ENCODE measurements around the gene ARMH4.

The ARMH4 gene

GRCh38 chr14:57998766-57999165 is 153.2 kb downstream of the ARMH4 start:
- ATAC-seq (replicated peaks): no peak
- Mint-ChIP-seq H3K36me3 (no peaks in the 10 kb centered on the region), H3K4me1 (no peaks in the 10 kb centered on the region), H3K4me3 (no peak overlapping the region), H3K27me3 (no peaks in the 10 kb centered on the region), H3K9me3 (no peaks in the 10 kb centered on the region), H3K27ac (no peak overlapping the region)
- no peak for DNase-seq

- ATAC-seq (replicated peaks): peak in 1 of 2 donors; percentile 12
- no peaks in the 10 kb centered on the region for H3K36me3 Mint-ChIP-seq
- H3K9me3 Mint-ChIP-seq: no peaks in the 10 kb centered on the region
- no peak overlapping the region for H3K4me3 Mint-ChIP-seq
- H3K27me3 Mint-ChIP-seq: peaks cover 13% of the 10 kb centered on the region in 2 donors
- H3K4me1 Mint-ChIP-seq: no peaks in the 10 kb centered on the region
- no peak overlapping the region for H3K27ac Mint-ChIP-seq
- DNase-seq: no peak
Observed at GRCh38 chr14:57991353-57991752, 160.7 kb downstream of the ARMH4 start.

GRCh38 chr14:57988445-57988844 is 163.6 kb downstream of the ARMH4 start:
- Mint-ChIP-seq H3K9me3 (no peaks in the 10 kb centered on the region), H3K27ac (no peak overlapping the region), H3K4me3 (no peak overlapping the region), H3K27me3 (peaks cover 13 to 17% of the 10 kb centered on the region in 2 donors), H3K36me3 (no peaks in the 10 kb centered on the region), H3K4me1 (no peaks in the 10 kb centered on the region)
- DNase-seq: no peak
- no peak for ATAC-seq (replicated peaks)

GRCh38 chr14:57987596-57988300 is 164.3 kb downstream of the ARMH4 start:
- ATAC-seq (replicated peaks): no peak
- no peak for DNase-seq
- H3K9me3 Mint-ChIP-seq: no peaks in the 10 kb centered on the region

DNA sequence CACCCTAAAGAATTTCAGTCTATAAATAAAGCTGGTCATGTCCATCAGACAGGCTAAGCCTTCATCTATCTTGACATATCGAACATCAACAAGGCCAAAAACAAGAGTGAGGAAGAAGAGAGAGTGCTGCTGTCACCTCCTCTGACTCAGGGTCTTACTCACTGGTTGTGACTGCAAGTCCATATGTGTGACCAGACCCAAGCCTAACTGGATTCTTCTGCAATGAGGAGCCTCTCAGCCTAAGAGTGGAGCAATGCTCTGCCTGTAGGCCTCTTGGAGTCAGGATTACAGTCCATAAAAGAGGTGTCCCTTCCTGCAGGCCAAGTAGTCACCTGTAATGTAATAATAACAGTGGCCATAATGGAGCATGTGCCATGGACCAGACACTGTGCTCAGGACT is 165.0 kb downstream of the ARMH4 start:
- H3K9me3 Mint-ChIP-seq: no peaks in the 10 kb centered on the region
- DNase-seq: no peak
- ATAC-seq (replicated peaks): no peak
- H3K4me3 Mint-ChIP-seq: no peak overlapping the region
- H3K4me1 Mint-ChIP-seq: no peaks in the 10 kb centered on the region
- H3K27me3 Mint-ChIP-seq: peaks cover 8 to 14% of the 10 kb centered on the region in 2 donors
- H3K36me3 Mint-ChIP-seq: no peaks in the 10 kb centered on the region
- H3K27ac Mint-ChIP-seq: no peak overlapping the region

More at GRCh38 chr14:57987596-57988300, 164.3 kb downstream of the ARMH4 start:
- no peaks in the 10 kb centered on the region for H3K4me1 Mint-ChIP-seq
- no peaks in the 10 kb centered on the region for H3K36me3 Mint-ChIP-seq
- peaks cover 9 to 17% of the 10 kb centered on the region in 2 donors for H3K27me3 Mint-ChIP-seq
- H3K27ac Mint-ChIP-seq: no peak overlapping the region
- no peak overlapping the region for H3K4me3 Mint-ChIP-seq

- no peak for ATAC-seq (replicated peaks)
- no peak overlapping the region for H3K4me3 Mint-ChIP-seq
Observed at GRCh38 chr14:57982804-57983634, 169.0 kb downstream of the ARMH4 start.

GRCh38 chr14:57981817-57982560 is 170.0 kb downstream of the ARMH4 start:
- peaks cover 0 to 4% of the 10 kb centered on the region in 2 donors for H3K27me3 Mint-ChIP-seq
- ATAC-seq (replicated peaks) (no peak), DNase-seq (no peak)
- H3K27ac Mint-ChIP-seq: no peak overlapping the region
- no peaks in the 10 kb centered on the region for H3K36me3 Mint-ChIP-seq
- H3K9me3 Mint-ChIP-seq: no peaks in the 10 kb centered on the region
- no peaks in the 10 kb centered on the region for H3K4me1 Mint-ChIP-seq
- H3K4me3 Mint-ChIP-seq: no peak overlapping the region

More at GRCh38 chr14:57982804-57983634, 169.0 kb downstream of the ARMH4 start:
- DNase-seq: no peak
- Mint-ChIP-seq H3K27me3 (peaks cover 0 to 4% of the 10 kb centered on the region in 2 donors), H3K36me3 (no peaks in the 10 kb centered on the region), H3K4me1 (no peaks in the 10 kb centered on the region), H3K9me3 (no peaks in the 10 kb centered on the region), H3K27ac (no peak overlapping the region)

GRCh38 chr14:57979376-57980048 is 172.5 kb downstream of the ARMH4 start:
- ATAC-seq (replicated peaks) (no peak), DNase-seq (no peak)
- Mint-ChIP-seq H3K4me3 (no peak overlapping the region), H3K9me3 (no peaks in the 10 kb centered on the region), H3K4me1 (no peaks in the 10 kb centered on the region), H3K36me3 (no peaks in the 10 kb centered on the region), H3K27ac (no peak overlapping the region), H3K27me3 (peaks cover 0 to 4% of the 10 kb centered on the region in 2 donors)

DNA sequence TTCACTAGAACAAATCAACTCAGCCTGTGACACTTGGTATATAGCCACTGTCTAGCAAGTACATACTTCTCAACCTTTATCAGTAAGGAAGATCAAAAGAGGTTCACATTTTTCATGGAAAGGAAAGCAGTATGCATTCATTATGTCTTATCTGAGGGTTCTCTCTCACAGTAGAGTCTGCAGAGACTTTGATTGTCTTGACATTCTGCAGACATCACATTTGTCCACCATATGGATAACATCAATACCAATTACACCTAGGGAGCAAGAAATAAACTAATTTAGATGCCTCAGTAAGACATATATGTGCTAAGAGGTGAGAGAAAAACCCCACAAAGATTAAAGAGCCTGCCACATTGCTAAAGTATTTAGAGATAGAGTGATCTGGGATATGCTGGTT is 175.3 kb downstream of the ARMH4 start:
- H3K4me1 Mint-ChIP-seq: no peaks in the 10 kb centered on the region
- ATAC-seq (replicated peaks): no peak

GRCh38 chr14:57974896-57975295 is 177.1 kb downstream of the ARMH4 start:
- ATAC-seq (replicated peaks) (no peak), DNase-seq (no peak)
- Mint-ChIP-seq H3K4me3 (no peak overlapping the region), H3K27ac (no peak overlapping the region), H3K4me1 (no peaks in the 10 kb centered on the region), H3K36me3 (no peaks in the 10 kb centered on the region), H3K27me3 (peaks cover 0 to 8% of the 10 kb centered on the region in 2 donors), H3K9me3 (no peaks in the 10 kb centered on the region)

More for the DNA sequence above, 175.3 kb downstream of the ARMH4 start:
- no peaks in the 10 kb centered on the region for H3K9me3 Mint-ChIP-seq
- DNase-seq: no peak
- H3K36me3 Mint-ChIP-seq: no peaks in the 10 kb centered on the region
- peaks cover 0 to 5% of the 10 kb centered on the region in 2 donors for H3K27me3 Mint-ChIP-seq
- H3K4me3 Mint-ChIP-seq: no peak overlapping the region
- no peak overlapping the region for H3K27ac Mint-ChIP-seq

DNA sequence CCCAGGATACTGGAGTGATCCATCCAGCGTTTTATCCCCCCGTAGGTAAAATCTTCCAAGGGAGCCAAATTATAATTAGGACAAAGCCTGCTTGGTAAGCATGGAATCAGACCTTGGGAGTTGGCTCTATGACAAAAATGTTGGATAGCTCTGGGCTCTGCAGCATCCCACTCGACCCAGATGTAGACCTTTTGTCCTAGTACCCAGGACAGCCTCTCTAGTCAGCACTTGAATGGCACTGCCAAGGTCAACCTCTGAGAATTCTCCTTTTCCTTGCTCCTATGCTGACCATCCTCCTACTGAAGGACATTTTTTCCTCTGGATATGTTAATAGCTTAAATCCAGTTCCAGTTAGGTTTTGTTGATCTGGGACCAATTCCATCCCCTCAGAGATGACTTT is 181.4 kb downstream of the ARMH4 start:
- no peak overlapping the region for H3K4me3 Mint-ChIP-seq
- H3K27me3 Mint-ChIP-seq: peaks cover 0 to 8% of the 10 kb centered on the region in 2 donors
- H3K4me1 Mint-ChIP-seq: no peaks in the 10 kb centered on the region
- no peak for DNase-seq
- no peak for ATAC-seq (replicated peaks)
- no peak overlapping the region for H3K27ac Mint-ChIP-seq
- H3K36me3 Mint-ChIP-seq: no peaks in the 10 kb centered on the region
- no peaks in the 10 kb centered on the region for H3K9me3 Mint-ChIP-seq

GRCh38 chr14:57970175-57970574 is 181.8 kb downstream of the ARMH4 start:
- H3K4me1 Mint-ChIP-seq: no peaks in the 10 kb centered on the region
- H3K4me3 Mint-ChIP-seq: no peak overlapping the region
- H3K36me3 Mint-ChIP-seq: no peaks in the 10 kb centered on the region
- peaks cover 0 to 8% of the 10 kb centered on the region in 2 donors for H3K27me3 Mint-ChIP-seq
- no peak for DNase-seq
- no peak for ATAC-seq (replicated peaks)
- no peak overlapping the region for H3K27ac Mint-ChIP-seq
- H3K9me3 Mint-ChIP-seq: no peaks in the 10 kb centered on the region

GRCh38 chr14:57963071-57963470 is 188.9 kb downstream of the ARMH4 start:
- H3K4me3 Mint-ChIP-seq: no peak overlapping the region
- no peaks in the 10 kb centered on the region for H3K9me3 Mint-ChIP-seq
- H3K36me3 Mint-ChIP-seq: no peaks in the 10 kb centered on the region
- peaks cover 3 to 6% of the 10 kb centered on the region in 2 donors for H3K27me3 Mint-ChIP-seq
- ATAC-seq (replicated peaks) (no peak), DNase-seq (no peak)
- no peak overlapping the region for H3K27ac Mint-ChIP-seq
- peaks cover 0 to 2% of the 10 kb centered on the region in 2 donors for H3K4me1 Mint-ChIP-seq

All from stimulated activated naive B cell treated with anti-CD40 and anti-IgM and Interleukin-4, amounts not matched to agents 10 μg/mL and 1 μg/mL and 100 μg/mL, for 72 hours (primary cell).